ENCODE measurements around the gene KRTAP12-3.
"Not testable (repeated sequence)": the region's sequence is repeated elsewhere in the genome, so short reads cannot be mapped to it uniquely, and the experiment has no call there.

The KRTAP12-3 gene

GRCh38 chr21:44657635-44658540 lies at the start of gene KRTAP12-3:
KRTAP12-3 (plus strand) TSS chr21:44657932; CDS start chr21:44657980, 48 bp downstream.
- no peak for DNase-seq

- no peak for DNase-seq
Measured at GRCh38 chr21:44609193-44609592, 48.5 kb upstream of the KRTAP12-3 start.

- DNase-seq, result not testable (repeated sequence)
Measured at GRCh38 chr21:44610157-44610843, 47.4 kb upstream of the KRTAP12-3 start.

DNA sequence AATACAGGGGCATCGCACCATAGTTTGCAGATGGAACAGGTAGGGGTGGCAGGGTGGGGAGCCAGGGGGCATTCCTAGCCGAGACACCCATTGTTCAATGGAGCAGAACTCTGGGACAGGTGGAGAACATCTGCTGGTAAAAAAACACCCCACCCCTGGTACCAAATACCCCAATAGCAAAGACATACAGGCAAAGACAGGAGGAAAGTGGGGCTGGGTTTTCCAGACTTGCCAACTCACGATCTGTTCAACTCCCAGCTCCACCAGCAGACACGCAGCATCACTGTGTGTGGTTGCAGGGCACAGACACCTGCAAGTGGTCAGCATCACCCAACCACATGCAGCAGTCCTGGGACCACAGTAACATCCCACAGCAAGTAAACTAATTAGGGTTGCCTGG lies 46.2 kb upstream of the KRTAP12-3 start:
- no peak for DNase-seq

DNA sequence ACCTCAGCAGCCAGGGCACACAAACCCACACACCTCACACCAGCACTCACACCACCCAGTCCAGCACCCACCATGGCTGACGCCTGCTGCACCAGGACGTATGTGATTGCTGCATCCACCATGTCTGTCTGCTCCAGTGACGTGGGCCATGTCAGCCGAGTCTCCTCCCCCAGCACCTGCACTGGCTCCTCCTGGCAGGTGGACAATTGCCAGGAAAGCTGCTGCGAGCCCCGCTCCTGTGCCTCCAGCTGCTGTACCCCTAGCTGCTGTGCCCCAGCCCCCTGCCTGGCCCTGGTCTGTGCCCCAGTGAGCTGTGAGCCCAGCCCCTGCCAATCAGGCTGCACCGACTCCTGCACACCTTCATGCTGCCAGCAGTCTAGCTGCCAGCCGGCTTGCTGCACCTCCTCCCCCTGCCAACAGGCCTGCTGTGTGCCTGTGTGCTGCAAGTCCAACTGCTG lies 45.7 kb upstream of the KRTAP12-3 start, which contains the start of gene KRTAP10-8:
Gene KRTAP10-8, plus strand, starts transcription at position 51 of the 458 bp plus-strand sequence. Its CDS starts 22 bp downstream, at position 73.
- no peak for DNase-seq

DNA sequence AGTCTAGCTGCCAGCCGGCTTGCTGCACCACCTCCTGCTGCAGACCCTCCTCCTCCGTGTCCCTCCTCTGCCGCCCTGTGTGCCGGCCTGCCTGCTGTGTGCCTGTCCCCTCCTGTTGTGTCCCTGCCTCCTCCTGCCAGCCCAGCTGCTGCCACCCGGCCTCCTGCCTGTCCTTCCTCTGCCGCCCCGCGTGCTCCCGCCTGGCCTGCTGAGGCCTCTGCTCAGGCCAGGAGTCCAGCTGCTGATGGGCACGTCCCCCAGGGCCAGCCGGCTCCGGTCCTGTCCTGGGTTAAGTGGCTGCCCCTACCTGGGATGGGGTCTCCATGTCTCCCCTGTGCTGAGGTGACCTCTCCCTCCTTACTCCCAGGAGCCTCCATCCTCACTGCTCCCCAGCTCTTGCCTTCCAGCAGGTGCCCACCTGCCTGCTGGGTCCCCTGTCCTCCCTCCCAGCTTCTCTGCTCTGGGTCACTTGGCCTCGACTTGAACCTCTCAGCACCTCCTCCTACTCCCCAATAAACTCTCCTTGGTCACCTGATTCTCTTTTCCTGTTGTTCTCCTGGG lies 45.0 kb upstream of the KRTAP12-3 start:
- DNase-seq, result no peak

- no peak for DNase-seq
Measured at GRCh38 chr21:44613386-44614155, 44.2 kb upstream of the KRTAP12-3 start.

DNA sequence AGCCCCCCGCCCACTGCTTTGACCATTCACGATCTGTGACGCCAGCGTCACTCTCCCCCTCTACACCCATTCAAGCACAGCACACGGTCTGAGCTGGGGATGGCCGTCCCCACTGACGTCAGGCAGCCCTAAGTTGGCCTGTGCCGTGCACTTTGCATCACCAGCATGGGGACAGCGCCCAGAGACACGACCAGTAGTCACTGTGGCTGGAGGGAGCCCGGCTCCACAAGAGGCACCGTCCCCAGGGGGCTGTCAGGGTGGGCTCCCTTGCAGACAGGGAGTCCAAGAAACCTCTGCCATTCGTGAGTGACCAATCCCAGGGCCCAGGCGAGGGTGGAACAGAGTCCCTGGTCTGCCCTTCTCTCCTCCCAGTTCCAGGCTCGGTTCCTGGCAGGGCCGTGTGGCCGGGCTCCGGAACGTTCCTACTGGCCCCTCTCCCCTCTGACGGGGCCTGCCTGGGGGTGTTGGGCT lies 43.5 kb upstream of the KRTAP12-3 start:
- no peak for DNase-seq

- no peak for DNase-seq
Measured at GRCh38 chr21:44614961-44615391, 42.8 kb upstream of the KRTAP12-3 start.

DNA sequence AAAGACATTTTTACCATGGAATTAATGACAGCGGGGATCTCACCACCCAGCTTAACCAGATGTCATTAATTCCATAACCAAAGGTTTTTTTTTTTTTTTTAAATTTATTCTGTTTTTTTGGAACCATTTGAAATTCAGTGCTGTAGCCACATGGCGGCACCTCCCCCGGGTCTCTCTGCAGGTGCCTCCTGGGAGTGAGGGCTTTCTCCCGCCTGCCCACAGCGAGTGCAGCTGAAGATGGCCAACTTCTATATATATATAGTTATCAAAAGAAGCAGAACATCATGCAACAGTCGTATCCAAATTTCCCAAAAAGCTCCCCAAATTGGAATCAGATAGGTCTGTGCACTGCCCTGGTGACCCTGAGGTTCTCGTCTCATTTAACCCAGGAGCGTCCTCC lies 42.3 kb upstream of the KRTAP12-3 start:
- no peak for DNase-seq

- peak; percentile 88 for DNase-seq
Measured at GRCh38 chr21:44615911-44616590, 41.7 kb upstream of the KRTAP12-3 start.

GRCh38 chr21:44616591-44616926 lies 41.2 kb upstream of the KRTAP12-3 start:
- DNase-seq, result no peak

DNA sequence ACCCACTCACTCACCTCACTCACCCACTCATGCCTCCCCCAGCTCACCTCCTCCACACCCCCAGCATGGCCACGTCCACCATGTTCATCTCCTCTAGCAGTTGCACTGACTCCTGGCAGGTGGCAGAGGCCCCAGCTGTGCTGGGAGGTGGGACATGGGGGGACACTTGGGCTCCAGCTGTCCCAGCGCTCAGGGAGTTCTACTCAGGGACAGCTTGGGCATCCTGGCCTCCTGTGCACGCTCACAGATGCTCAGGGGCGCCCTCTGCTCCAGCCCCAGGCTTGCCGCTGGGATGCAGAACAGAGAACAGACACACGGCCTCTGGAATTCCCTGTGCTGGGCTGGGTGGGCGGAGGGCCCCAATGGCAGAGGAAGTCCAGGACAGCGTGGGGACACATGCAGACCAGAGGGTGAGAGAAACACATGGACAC lies 40.6 kb upstream of the KRTAP12-3 start:
- DNase-seq, result no peak

GRCh38 chr21:44618504-44618903 lies 39.2 kb upstream of the KRTAP12-3 start:
- no peak for DNase-seq

DNA sequence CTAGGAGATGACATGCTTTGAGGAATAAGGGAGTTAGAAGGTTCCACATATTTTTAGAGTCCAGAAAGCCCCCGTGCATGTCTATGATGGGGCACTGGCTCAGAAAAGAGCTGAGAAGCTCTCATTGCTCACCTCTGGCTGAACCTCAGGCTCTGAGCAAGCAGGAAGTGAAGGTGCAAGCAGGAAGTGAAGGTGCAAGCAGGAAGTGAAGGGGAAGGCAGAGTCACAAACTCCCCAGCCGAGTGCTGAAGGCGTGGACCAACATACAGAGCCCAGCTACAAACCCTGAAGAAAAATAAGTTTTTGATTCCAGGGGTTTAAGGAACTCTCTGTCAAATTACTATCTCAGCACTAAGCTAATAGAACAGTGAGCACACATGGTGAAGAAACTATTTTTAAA lies 38.8 kb upstream of the KRTAP12-3 start:
- DNase-seq, result no peak

DNA sequence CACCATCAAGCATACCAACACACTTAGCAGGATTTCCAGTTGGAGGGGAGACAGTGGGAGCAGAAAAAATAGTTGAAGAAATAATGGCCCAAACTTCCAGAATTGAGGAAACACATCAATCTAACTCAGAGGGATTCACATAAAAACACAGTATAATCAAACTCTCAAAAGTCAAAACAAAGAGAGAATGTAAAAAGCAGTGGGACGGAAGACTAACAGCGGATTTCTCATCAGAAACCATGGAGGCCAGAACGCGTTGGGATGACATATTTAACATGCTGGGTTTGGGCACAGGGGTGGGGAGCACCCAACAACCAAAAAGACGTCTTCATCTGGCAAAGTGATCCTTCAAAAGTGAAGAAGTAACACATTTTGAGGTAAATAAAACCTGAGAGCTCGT lies 37.8 kb upstream of the KRTAP12-3 start:
- DNase-seq, result no peak

DNA sequence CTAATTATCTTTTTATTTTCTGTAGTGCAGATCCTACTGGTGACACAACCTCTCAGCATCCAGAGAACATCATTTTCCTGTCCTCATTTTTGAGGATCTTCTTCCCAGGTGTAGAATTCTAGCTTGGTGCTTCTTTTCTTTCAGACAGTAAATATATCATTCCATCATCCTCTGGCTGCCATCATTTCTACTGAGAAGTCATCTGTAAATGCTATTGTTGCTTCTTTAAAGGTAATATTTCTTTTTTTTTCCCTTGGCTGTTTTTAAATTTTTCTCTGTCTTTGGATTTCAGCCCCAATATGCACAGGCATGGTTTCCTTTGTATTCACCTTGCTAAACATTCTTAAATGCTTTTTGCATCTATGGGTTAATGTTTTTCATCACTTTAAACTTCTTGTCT lies 34.2 kb upstream of the KRTAP12-3 start:
- DNase-seq, result no peak

DNA sequence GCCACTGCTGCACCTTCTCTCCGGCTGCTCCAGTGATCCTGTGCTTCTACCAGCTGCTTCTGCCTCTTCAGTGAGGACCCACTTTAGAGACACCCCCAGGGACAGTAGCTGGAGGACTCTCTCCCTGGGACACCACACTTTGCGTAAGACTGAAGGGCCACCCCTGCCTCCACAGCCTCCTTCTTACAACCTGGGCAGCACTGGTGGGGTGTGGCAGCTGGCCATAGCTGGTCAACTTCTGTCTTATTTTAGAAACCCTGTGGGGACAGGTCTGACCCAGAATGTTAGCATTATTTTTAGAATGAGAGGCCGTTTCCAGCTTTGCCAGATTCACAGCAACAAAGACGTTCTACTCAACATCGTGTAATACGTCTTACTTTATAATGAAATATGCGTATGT lies 32.0 kb upstream of the KRTAP12-3 start:
- no peak for DNase-seq

DNA sequence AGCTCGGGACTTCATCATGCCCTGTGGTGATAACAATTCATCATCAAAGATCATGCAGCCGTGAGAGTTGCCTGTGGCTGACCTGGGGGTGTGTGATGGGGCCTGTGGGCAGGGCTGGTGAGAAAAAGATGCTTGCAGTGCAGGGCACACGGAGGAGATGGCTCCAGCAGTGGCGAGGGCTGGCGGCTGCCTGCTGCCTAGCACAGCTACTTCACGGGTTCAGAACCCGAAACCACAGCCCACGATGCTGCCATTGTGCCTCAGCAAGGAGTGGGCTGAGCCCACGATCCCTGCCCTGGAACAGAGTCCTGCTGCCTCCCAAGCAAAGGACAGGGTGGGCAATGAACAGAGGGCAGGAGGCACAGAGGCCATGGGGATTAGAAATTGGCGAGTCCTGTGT lies 31.5 kb upstream of the KRTAP12-3 start:
- no peak for DNase-seq

GRCh38 chr21:44626673-44627143 lies 31.0 kb upstream of the KRTAP12-3 start, which contains the start of gene KRTAP10-9:
KRTAP10-9 (plus strand) TSS chr21:44627093; CDS start chr21:44627172, 79 bp downstream.
- peak; percentile 74 for DNase-seq

DNA sequence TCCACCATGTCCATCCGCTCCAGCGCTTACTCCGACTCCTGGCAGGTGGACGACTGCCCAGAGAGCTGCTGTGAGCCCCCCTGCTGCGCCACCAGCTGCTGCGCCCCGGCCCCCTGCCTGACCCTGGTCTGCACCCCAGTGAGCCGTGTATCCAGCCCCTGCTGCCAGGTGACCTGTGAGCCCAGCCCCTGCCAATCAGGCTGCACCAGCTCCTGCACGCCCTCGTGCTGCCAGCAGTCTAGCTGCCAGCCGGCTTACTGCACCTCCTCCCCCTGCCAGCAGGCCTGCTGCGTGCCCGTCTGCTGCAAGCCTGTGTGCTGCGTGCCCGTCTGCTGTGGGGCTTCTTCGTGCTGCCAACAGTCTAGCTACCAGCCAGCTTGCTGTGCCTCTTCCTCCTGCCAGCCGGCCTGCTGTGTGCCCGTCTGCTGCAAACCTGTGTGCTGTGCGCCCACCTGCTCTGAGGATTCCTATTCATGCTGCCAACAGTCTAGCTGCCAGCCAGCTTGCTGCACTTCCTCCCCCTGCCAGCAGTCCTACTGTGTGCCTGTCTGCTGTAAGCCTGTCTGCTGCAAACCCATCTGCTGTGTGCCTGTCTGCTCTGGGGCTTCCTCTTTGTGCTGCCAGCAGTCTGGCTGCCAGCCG lies 30.4 kb upstream of the KRTAP12-3 start:
- peak; percentile 91 for DNase-seq

Measured in NCI-H69 (cell line).